ENCODE measurements around the gene KCNG4. TPM values are rescaled to one million over a fixed set of nuclear protein-coding genes. Genes with fewer than 3 reads are reported as not detected.

The KCNG4 gene
- total and polyA plus RNA-seq, 2 donors (not counting 3 experiments of a cell fraction or from before 2014, with no cell fraction given) = not detected

DNA sequence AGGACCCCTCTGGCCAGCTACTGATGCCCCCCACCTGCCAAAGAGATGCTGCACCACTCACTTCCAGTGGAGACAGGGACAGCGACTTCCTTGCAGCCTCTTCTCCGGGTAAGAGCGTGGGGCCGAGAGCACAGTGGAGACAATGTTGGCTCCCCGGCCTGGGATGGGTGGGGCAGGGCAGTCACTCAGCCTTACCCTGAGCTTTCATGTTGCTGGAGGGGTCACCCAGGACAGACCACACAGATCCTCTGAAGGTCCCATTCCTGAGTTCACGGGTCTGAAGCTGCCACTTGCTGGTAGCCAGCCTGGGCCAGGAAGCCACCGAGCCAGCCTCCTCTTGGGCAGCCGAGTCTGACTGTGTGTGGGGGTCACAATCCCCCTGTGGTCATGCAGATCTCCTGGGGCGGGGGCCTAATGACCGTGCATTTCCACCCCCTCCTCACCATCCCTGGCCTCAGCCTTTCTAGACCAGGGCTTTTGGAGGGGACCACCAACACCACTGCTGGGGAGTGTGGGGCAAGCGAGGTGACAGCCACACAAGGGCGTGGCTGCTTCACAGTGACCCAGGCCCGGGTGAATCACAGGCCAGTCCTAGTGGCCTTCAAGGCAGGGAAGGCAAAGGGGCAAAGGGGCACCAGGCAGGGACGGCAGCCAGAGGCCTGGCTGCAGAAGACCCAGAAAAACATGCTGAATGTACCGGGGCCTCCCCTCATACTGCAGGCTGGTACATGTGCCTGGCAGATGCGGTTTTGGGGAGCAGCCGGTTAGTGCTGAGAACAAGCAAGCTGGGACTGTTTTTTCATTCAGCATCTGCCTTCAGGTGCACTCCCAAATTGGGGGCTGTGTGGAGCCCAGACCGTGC lies 63.4 kb downstream of the KCNG4 start:
- BruUV-seq (replicated peaks) = no TSS peak
- peaks cover 18% of the 10 kb centered on the region for H3K4me1 ChIP-seq (ENCODE audit: control insufficient read depth, extremely low read depth, insufficient read depth, low read length)
- no peaks in the 10 kb centered on the region for H3K79me2 ChIP-seq (ENCODE audit: control insufficient read depth, insufficient read depth, low read length)
- peaks cover 2 to 23% of the 10 kb centered on the region in 2 experiments for H3K36me3 ChIP-seq (ENCODE audit: control insufficient read depth in 2 of 2, extremely low read depth in 1 of 2, insufficient read depth in 2 of 2, low read length in 2 of 2)
- POLR2A ChIA-PET = interaction anchor here (0.6 to 1.4 kb wide), 3 partner anchors 13 to 60 kb away, joined by 3 to 5 read pairs (median 3); partner anchors contain the start of gene MBTPS1
- DNase-seq (ENCODE audit: low read depth, low spot score) (no peak), FAIRE-seq (no peak)
- no peak overlapping the region for H3K27ac ChIP-seq (ENCODE audit: insufficient read depth, low read depth, low read length)
- dilution Hi-C loops (cut with MboI; ENCODE audit: extremely low pct_ligation_motif_present, low sequenced_read_pairs) (no loop called here), intact Hi-C loops (cut with micrococcal nuclease) (loop anchor here (1.0 to 5.0 kb wide), 2 partner anchors 10 to 209 kb away; partner anchors contain the start of gene NECAB2)
- TF ChIP-seq FOS (IDR thresholded peaks at IDR 0.05; ENCODE audit: borderline replicate concordance, insufficient read depth, low read length) = no peak
- peak; percentile 60 for TF ChIP-seq POLR2A (IDR thresholded peaks at IDR 0.05; ENCODE audit: low read depth, low read length)
- no peak for TF ChIP-seq JUN (IDR thresholded peaks at IDR 0.05; ENCODE audit: borderline replicate concordance, insufficient read depth, insufficient read length, low read depth)
- no peak overlapping the region for H2AFZ ChIP-seq (ENCODE audit: low read depth, low read length)
- H3K9me3 ChIP-seq (replicated peaks; ENCODE audit: control insufficient read depth, insufficient read depth, low read length) = no peaks in the 10 kb centered on the region
- no peak overlapping the region for H3K9ac ChIP-seq (replicated peaks; ENCODE audit: extremely low read depth, insufficient read depth, low read length)
- H3K4me2 ChIP-seq (ENCODE audit: insufficient read depth, low read length) = no peak overlapping the region
- H3K9me1 ChIP-seq (replicated peaks; ENCODE audit: control insufficient read depth, extremely low read depth, insufficient read depth, low read length) = no peaks in the 10 kb centered on the region
- no peaks in the 10 kb centered on the region for H3K27me3 ChIP-seq (ENCODE audit: control insufficient read depth in 2 of 2, insufficient read depth in 2 of 2, low read length in 2 of 2)
- no peaks in the 10 kb centered on the region for H4K20me1 ChIP-seq (replicated peaks; ENCODE audit: control insufficient read depth, extremely low read depth, insufficient read depth, low read length)
- CTCF ChIA-PET = interaction anchor here (0.6 to 4.4 kb wide), 9 partner anchors 10 to 308 kb away, joined by 3 to 24 read pairs (median 3); partner anchors contain the start of genes MBTPS1 and TAF1C
- no peak overlapping the region for H3K4me3 ChIP-seq (replicated peaks in 1 of 3; ENCODE audit: insufficient read depth in 1 of 3, low read depth in 1 of 3, low read length in 3 of 3)

DNA sequence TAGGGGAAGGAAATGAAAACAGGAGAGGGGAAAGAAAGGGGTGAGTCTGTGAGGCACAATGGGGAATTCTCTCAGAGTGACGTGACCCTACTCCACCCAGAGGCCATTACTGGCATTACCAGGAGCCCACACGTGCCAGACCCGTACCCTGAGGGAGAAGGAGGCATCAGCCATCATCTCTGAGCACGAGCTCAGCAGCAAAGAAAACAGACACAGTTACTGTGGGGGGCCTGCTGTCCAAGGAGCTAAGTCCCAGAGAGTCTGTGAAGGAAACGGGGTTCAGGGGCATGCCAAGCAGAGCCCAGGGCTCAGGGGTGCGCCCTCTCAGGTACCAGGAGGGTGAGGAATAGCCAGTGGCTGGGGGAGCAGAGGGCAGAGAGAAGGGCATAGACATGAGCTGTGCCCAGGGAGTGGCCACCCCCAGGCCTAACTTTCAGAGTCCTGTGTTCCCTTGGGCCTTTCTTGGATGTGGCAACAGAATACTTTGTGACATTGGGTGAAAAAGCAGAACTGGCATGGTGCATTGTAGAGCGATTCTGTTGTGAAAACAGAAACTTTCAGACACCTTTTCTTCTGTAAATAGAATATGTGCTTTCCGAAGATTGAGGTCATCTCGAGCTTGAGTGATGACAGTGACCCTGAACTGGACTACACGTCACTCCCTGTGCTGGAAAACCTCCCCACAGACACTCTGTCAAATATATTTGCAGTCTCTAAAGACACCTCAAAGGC lies 64.3 kb downstream of the KCNG4 start:
- DNase-seq (ENCODE audit: low read depth, low spot score) (peak; percentile 52), FAIRE-seq (peak; percentile 85)
- Histone ChIP-seq H3K36me3 (ENCODE audit: control insufficient read depth in 2 of 2, extremely low read depth in 1 of 2, insufficient read depth in 2 of 2, low read length in 2 of 2) (peaks cover 2 to 16% of the 10 kb centered on the region in 2 experiments), H2AFZ (ENCODE audit: low read depth, low read length) (no peak overlapping the region), H3K27me3 (ENCODE audit: control insufficient read depth in 2 of 2, insufficient read depth in 2 of 2, low read length in 2 of 2) (no peaks in the 10 kb centered on the region), H3K4me2 (ENCODE audit: insufficient read depth, low read length) (no peak overlapping the region), H3K9me3 (replicated peaks; ENCODE audit: control insufficient read depth, insufficient read depth, low read length) (no peaks in the 10 kb centered on the region), H3K4me1 (ENCODE audit: control insufficient read depth, extremely low read depth, insufficient read depth, low read length) (peaks cover 18% of the 10 kb centered on the region), H3K27ac (ENCODE audit: insufficient read depth, low read depth, low read length) (no peak overlapping the region), H3K9me1 (replicated peaks; ENCODE audit: control insufficient read depth, extremely low read depth, insufficient read depth, low read length) (no peaks in the 10 kb centered on the region), H3K79me2 (ENCODE audit: control insufficient read depth, insufficient read depth, low read length) (no peaks in the 10 kb centered on the region), H3K4me3 (replicated peaks in 1 of 3; ENCODE audit: insufficient read depth in 1 of 3, low read depth in 1 of 3, low read length in 3 of 3) (no peak overlapping the region), H4K20me1 (replicated peaks; ENCODE audit: control insufficient read depth, extremely low read depth, insufficient read depth, low read length) (no peaks in the 10 kb centered on the region), H3K9ac (replicated peaks; ENCODE audit: extremely low read depth, insufficient read depth, low read length) (no peak overlapping the region)
- intact Hi-C loops (cut with micrococcal nuclease) = loop anchor here (1.0 to 5.0 kb wide), 5 partner anchors 30 to 208 kb away; partner anchors contain the start of genes DNAAF1, HSDL1 and NECAB2
- dilution Hi-C loops (cut with MboI; ENCODE audit: extremely low pct_ligation_motif_present, low sequenced_read_pairs) = no loop called here
- CTCF ChIA-PET = interaction anchor here (0.8 to 4.4 kb wide), 11 partner anchors 9 to 309 kb away, joined by 3 to 24 read pairs (median 3); partner anchors contain the start of genes MBTPS1 and TAF1C
- TF ChIP-seq, protein P1, sequence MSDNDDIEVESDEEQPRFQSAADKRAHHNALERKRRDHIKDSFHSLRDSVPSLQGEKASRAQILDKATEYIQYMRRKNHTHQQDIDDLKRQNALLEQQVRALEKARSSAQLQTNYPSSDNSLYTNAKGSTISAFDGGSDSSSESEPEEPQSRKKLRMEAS (IDR thresholded peaks at IDR 0.05; ENCODE audit: insufficient read depth, insufficient read length) = peak; percentile 26
- TF ChIP-seq, protein P2, sequence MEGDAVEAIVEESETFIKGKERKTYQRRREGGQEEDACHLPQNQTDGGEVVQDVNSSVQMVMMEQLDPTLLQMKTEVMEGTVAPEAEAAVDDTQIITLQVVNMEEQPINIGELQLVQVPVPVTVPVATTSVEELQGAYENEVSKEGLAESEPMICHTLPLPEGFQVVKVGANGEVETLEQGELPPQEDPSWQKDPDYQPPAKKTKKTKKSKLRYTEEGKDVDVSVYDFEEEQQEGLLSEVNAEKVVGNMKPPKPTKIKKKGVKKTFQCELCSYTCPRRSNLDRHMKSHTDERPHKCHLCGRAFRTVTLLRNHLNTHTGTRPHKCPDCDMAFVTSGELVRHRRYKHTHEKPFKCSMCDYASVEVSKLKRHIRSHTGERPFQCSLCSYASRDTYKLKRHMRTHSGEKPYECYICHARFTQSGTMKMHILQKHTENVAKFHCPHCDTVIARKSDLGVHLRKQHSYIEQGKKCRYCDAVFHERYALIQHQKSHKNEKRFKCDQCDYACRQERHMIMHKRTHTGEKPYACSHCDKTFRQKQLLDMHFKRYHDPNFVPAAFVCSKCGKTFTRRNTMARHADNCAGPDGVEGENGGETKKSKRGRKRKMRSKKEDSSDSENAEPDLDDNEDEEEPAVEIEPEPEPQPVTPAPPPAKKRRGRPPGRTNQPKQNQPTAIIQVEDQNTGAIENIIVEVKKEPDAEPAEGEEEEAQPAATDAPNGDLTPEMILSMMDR (IDR thresholded peaks at IDR 0.05; ENCODE audit: extremely low read depth in 1 of 2, insufficient read depth in 1 of 2, low read depth in 1 of 2, low read length in 2 of 2) = peak; percentile 32 to 61
- TF ChIP-seq POLR2A (IDR thresholded peaks at IDR 0.05; ENCODE audit: low read depth, low read length) = no peak
- POLR2A ChIA-PET = interaction anchor here (0.6 to 1.4 kb wide), 2 partner anchors 26 to 59 kb away, joined by 3 to 5 read pairs; partner anchors contain the start of gene MBTPS1
- no TSS peak for BruUV-seq (replicated peaks)
